WTC11 (cell line): ENCODE measurements around the gene KDM4B.

Experiments
- CREB1 ChIP-seq: sonication (generic); formaldehyde crosslinking; IDR thresholded peaks from 2 replicates; pipeline ENCODE4 v1.8.0; 2023; ENCODE audit warnings: mild to moderate bottlenecking, missing genetic modification reagents
- ETV6 ChIP-seq: sonication (generic); formaldehyde crosslinking; IDR thresholded peaks from 2 replicates; pipeline ENCODE4 v1.8.1; 2022; ENCODE audit warnings: mild to moderate bottlenecking, missing genetic modification reagents
- MXD4 ChIP-seq: fragments of 250-450 bp; sonication (Bioruptor Pico); IDR thresholded peaks from 2 replicates; pipeline ENCODE4 v1.8.0; 2021; ENCODE audit warnings: mild to moderate bottlenecking, moderate library complexity, borderline replicate concordance
- TP53 ChIP-seq: sonication (generic); formaldehyde crosslinking; IDR thresholded peaks from 2 replicates; pipeline ENCODE4 v1.8.1; 2023; ENCODE audit warnings: mild to moderate bottlenecking, missing genetic modification reagents
- ZNF121 ChIP-seq: sonication (generic); formaldehyde crosslinking; IDR thresholded peaks from 2 replicates; pipeline ENCODE4 v1.8.0; 2023; ENCODE audit warnings: missing genetic modification reagents
- ZNF263 ChIP-seq: sonication (generic); formaldehyde crosslinking; IDR thresholded peaks from 2 replicates; pipeline ENCODE4 v1.8.1; 2022; ENCODE audit warnings: low read depth, mild to moderate bottlenecking, moderate library complexity, missing genetic modification reagents
- TF ChIP-seq, protein P1 (sequence below): sonication (generic); formaldehyde crosslinking; IDR thresholded peaks from 2 replicates; pipeline ENCODE4 v1.8.1; 2023; ENCODE audit warnings: mild to moderate bottlenecking, missing genetic modification reagents
- TF ChIP-seq, protein P2 (sequence below): fragments of 200-600 bp; IDR thresholded peaks from 2 replicates; pipeline ENCODE4 v1.8.0; 2022; ENCODE audit warnings: antibody characterized with exemption
- TF ChIP-seq, protein P3 (sequence below): sonication (generic); formaldehyde crosslinking; IDR thresholded peaks from 2 replicates; pipeline ENCODE4 v1.8.0; 2023; ENCODE audit warnings: mild to moderate bottlenecking, missing genetic modification reagents
- TF ChIP-seq, protein P4 (sequence below): sonication (generic); formaldehyde crosslinking; IDR thresholded peaks from 2 replicates; pipeline ENCODE4 v1.8.1; 2022; ENCODE audit warnings: mild to moderate bottlenecking, missing genetic modification reagents, moderate library complexity, borderline replicate concordance
- TF ChIP-seq, protein P5 (sequence below): sonication (generic); formaldehyde crosslinking; IDR thresholded peaks from 2 replicates; pipeline ENCODE4 v1.8.1; 2022; ENCODE audit warnings: mild to moderate bottlenecking, moderate library complexity, missing genetic modification reagents
- TF ChIP-seq, protein P6 (sequence below): fragments of 250-450 bp; sonication (Bioruptor Pico); IDR thresholded peaks from 2 replicates; pipeline ENCODE4 v1.9.0; 2021; ENCODE audit warnings: mild to moderate bottlenecking
- TF ChIP-seq, protein P7 (sequence below): sonication (generic); formaldehyde crosslinking; IDR thresholded peaks from 2 replicates; pipeline ENCODE4 v1.8.0; 2022; ENCODE audit warnings: mild to moderate bottlenecking, missing genetic modification reagents
- TF ChIP-seq, protein P8 (sequence below): sonication (generic); formaldehyde crosslinking; IDR thresholded peaks from 2 replicates; pipeline ENCODE4 v1.8.1; 2022; ENCODE audit warnings: missing genetic modification reagents, borderline replicate concordance

DNA sequence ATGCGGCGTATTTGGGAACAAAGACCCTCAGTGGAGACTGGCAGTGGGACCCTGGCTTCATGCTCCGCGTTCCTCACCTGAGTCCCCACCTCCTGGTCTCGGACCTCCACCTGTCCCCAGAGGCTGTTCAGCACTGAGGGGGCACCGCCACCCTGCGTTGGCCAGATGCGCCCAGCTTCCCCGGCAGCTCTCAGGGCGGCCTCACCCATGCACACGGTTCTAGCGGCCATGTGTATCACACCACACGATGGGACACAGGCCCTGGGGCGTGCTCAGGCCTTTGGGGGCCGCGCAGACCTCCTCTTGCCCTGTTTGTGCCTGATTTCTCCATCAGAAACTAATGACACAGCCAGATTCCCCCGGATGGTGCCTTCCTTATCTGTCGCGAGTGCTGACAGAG lies 138.1 kb downstream of the KDM4B start:
- no peak for TF ChIP-seq ETV6 (CRISPR knock-in tag)
- no peak for TF ChIP-seq ZNF121
- TF ChIP-seq, protein P1, sequence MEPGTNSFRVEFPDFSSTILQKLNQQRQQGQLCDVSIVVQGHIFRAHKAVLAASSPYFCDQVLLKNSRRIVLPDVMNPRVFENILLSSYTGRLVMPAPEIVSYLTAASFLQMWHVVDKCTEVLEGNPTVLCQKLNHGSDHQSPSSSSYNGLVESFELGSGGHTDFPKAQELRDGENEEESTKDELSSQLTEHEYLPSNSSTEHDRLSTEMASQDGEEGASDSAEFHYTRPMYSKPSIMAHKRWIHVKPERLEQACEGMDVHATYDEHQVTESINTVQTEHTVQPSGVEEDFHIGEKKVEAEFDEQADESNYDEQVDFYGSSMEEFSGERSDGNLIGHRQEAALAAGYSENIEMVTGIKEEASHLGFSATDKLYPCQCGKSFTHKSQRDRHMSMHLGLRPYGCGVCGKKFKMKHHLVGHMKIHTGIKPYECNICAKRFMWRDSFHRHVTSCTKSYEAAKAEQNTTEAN = no peak
- no peak for TF ChIP-seq MXD4 (CRISPR knock-in tag)
- TF ChIP-seq, protein P2, sequence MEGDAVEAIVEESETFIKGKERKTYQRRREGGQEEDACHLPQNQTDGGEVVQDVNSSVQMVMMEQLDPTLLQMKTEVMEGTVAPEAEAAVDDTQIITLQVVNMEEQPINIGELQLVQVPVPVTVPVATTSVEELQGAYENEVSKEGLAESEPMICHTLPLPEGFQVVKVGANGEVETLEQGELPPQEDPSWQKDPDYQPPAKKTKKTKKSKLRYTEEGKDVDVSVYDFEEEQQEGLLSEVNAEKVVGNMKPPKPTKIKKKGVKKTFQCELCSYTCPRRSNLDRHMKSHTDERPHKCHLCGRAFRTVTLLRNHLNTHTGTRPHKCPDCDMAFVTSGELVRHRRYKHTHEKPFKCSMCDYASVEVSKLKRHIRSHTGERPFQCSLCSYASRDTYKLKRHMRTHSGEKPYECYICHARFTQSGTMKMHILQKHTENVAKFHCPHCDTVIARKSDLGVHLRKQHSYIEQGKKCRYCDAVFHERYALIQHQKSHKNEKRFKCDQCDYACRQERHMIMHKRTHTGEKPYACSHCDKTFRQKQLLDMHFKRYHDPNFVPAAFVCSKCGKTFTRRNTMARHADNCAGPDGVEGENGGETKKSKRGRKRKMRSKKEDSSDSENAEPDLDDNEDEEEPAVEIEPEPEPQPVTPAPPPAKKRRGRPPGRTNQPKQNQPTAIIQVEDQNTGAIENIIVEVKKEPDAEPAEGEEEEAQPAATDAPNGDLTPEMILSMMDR = no peak
- TF ChIP-seq, protein P3, sequence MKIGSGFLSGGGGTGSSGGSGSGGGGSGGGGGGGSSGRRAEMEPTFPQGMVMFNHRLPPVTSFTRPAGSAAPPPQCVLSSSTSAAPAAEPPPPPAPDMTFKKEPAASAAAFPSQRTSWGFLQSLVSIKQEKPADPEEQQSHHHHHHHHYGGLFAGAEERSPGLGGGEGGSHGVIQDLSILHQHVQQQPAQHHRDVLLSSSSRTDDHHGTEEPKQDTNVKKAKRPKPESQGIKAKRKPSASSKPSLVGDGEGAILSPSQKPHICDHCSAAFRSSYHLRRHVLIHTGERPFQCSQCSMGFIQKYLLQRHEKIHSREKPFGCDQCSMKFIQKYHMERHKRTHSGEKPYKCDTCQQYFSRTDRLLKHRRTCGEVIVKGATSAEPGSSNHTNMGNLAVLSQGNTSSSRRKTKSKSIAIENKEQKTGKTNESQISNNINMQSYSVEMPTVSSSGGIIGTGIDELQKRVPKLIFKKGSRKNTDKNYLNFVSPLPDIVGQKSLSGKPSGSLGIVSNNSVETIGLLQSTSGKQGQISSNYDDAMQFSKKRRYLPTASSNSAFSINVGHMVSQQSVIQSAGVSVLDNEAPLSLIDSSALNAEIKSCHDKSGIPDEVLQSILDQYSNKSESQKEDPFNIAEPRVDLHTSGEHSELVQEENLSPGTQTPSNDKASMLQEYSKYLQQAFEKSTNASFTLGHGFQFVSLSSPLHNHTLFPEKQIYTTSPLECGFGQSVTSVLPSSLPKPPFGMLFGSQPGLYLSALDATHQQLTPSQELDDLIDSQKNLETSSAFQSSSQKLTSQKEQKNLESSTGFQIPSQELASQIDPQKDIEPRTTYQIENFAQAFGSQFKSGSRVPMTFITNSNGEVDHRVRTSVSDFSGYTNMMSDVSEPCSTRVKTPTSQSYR (CRISPR knock-in tag) = no peak
- TF ChIP-seq, protein P4, sequence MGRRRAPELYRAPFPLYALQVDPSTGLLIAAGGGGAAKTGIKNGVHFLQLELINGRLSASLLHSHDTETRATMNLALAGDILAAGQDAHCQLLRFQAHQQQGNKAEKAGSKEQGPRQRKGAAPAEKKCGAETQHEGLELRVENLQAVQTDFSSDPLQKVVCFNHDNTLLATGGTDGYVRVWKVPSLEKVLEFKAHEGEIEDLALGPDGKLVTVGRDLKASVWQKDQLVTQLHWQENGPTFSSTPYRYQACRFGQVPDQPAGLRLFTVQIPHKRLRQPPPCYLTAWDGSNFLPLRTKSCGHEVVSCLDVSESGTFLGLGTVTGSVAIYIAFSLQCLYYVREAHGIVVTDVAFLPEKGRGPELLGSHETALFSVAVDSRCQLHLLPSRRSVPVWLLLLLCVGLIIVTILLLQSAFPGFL (CRISPR knock-in tag) = no peak
- no peak for TF ChIP-seq ZNF263
- TF ChIP-seq, protein P5, sequence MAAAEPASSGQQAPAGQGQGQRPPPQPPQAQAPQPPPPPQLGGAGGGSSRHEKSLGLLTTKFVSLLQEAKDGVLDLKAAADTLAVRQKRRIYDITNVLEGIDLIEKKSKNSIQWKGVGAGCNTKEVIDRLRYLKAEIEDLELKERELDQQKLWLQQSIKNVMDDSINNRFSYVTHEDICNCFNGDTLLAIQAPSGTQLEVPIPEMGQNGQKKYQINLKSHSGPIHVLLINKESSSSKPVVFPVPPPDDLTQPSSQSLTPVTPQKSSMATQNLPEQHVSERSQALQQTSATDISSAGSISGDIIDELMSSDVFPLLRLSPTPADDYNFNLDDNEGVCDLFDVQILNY (CRISPR knock-in tag) = no peak
- TF ChIP-seq, protein P6, sequence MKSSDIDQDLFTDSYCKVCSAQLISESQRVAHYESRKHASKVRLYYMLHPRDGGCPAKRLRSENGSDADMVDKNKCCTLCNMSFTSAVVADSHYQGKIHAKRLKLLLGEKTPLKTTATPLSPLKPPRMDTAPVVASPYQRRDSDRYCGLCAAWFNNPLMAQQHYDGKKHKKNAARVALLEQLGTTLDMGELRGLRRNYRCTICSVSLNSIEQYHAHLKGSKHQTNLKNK (CRISPR knock-in tag) = no peak
- TF ChIP-seq, protein P7, sequence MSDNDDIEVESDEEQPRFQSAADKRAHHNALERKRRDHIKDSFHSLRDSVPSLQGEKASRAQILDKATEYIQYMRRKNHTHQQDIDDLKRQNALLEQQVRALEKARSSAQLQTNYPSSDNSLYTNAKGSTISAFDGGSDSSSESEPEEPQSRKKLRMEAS (CRISPR knock-in tag) = no peak
- TF ChIP-seq, protein P8, sequence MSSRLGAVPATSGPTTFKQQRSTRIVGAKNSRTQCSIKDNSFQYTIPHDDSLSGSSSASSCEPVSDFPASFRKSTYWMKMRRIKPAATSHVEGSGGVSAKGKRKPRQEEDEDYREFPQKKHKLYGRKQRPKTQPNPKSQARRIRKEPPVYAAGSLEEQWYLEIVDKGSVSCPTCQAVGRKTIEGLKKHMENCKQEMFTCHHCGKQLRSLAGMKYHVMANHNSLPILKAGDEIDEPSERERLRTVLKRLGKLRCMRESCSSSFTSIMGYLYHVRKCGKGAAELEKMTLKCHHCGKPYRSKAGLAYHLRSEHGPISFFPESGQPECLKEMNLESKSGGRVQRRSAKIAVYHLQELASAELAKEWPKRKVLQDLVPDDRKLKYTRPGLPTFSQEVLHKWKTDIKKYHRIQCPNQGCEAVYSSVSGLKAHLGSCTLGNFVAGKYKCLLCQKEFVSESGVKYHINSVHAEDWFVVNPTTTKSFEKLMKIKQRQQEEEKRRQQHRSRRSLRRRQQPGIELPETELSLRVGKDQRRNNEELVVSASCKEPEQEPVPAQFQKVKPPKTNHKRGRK = no peak
- no peak for TF ChIP-seq CREB1
- TF ChIP-seq TP53 (CRISPR knock-in tag) = no peak
